HG03521 (cell line): ENCODE data around the gene OVCA2.
A peak's percentile ranks its signal among the peaks of the same experiment; 100 is the strongest.

Source experiments
- ATAC-seq: cut with Tn5 transposase; IDR thresholded peaks from one replicate; pipeline ENCODE4 v1.9.1; 2021; ENCODE audit warnings: mild to moderate bottlenecking, moderate library complexity; ENCODE audit not compliant: unreplicated experiment

Gene OVCA2

DNA sequence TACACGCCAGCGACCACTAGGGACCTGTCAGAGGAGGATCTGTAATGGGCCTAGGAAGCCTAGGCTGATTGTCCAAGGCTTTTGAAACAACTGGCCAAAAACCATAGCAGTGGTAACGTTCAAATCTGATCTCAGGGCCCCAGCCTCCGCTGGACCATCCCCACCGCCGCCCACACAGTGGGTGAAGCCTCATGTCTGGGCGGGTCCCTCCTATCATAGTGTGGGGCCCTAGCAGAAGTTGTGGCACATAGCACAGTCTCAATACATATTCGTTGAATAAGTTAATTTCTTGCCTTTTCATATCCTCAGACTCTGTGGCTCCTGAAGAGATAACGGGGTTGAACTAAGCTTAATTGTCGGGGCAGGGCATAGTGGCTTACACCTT lies 11.1 kb upstream of the OVCA2 start:
- ATAC-seq, result no peak

DNA sequence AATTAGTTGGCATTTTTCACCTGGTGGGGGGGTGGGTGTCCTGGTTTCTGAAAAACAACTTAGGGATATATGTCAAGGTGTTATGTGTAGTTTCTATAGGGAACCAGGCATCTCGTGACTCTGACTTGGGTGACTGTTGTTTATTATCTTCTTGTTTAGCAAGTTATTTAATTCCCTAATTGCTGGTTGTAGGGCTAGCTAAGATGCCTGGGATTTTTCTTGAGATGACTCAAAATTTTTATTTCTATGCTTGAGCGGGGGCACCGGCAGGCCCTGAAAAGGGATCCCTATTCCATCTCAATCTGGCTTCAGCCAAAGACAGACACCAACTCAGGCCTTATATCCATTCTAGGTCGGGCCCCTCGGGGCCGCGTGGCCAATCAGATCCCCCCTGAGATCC lies 8.7 kb upstream of the OVCA2 start:
- ATAC-seq, result no peak

DNA sequence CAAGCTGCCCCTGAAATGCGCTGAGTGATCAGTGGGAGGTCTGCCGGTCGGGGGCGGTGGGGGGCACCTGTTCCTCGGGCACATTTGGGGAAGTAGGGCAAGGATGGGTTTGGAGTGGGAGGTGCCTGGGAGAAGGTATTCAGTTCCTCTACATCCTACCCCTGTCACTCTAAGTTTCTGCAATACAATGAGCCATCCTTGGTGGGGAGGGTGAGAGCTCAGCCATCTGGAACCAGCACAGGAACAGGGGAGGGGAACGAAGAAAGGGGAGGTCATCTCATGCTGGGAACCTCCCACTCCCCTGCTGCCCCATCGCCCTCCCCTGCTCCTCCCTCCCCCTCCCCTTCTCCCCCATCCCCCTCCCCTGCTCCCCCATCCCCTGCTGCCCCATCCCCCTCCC lies 7.7 kb upstream of the OVCA2 start:
- ATAC-seq, result no peak

DNA sequence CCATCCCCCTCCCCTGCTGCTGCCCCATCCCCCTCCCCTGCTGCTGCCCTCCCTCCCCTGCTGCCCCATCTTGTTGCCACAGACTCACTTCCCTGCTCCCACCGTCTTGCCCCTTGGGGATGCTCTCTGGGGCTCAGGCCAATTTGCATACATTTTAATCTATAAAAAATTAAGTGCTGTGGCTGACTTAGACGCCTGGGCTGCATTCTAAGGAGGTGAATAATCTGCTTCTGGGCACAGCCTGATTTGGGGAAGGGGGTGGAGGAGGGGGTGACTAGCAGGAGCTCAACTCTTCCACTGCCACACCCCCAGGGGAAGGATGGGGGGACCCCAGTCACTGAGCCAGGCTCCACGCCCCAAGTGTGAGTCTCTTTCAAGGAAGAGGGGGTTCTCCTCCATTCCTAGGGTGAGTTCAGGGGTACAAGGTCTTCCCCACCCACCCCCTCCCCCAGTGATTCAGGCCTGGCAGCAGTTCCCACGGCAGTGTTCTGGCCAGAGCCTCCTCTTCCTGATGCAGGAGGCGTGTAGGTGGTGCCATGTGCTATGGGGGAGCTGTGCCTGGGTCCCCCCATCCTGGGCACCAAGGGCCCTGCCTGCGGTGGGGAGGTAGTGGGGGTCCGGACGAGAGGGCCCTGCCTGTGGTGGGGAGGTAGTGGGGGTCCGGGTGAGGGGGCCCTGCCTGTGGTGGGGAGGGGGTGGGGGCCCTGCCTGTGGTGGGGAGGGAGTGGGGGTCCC lies 6.8 kb upstream of the OVCA2 start:
- no peak for ATAC-seq

DNA sequence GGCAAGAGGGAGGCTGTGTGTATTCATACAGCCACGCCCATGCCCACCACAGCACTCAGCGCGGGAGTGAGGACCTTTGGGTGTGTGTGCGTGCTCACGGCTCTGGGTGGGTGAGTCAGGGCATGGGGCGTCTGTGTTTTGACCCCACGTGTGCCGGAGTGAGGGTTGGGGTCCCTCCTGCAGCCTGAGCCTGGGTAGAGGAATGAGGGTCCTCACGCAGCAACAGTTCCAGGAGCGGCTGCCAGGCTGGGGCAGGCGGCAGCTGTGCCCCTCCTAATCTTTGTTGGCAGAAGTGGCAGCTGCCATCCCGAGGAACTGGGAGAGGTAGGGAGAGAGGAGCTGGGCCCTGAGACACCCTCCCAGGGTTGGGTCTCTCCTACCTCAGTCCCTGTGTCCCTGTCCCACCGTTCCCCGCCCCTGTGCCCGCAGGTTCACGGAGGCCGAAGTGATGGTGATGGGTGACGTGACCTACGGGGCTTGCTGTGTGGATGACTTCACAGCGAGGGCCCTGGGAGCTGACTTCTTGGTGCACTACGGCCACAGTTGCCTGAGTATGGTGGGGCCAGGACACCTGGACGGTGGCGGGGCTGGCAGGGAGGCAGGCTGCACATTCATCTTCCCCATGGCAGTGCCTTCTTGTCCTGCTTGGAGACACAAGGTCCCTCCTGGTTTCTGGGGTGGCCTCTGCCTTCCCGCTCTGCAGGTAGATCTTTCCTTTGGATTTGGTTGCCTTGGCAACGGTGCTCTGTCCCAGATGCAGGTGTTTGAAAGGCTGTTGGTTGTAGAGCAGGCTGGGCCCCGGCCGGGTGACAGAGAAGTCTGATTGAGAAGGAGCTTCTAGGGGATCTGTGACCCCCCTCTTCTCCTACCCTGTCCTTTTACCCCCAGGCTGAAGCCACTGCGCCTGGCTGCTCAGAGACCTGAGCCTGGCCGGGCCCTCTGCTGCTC lies 6.0 kb upstream of the OVCA2 start:
- ATAC-seq, result no peak

DNA sequence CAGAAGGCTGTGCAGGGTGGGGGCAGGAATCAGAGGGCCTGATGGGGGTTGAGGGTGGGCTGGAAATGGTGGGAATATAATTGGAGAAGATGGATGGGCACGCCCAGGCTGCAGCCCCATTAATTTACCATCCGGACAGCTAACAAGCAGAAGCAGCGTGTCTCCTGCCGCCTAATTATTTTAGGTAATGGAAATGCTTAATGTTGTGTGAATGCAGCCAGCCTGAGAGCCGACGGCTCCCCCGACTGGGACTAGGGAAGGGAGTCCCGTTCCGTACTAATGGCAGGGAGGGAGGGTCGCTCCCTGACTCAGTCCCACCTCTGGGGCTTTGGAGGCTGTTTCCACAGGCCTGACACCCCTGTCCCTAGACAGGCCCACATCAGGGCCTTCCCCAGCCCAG lies 4.7 kb upstream of the OVCA2 start:
- ATAC-seq, result no peak

DNA sequence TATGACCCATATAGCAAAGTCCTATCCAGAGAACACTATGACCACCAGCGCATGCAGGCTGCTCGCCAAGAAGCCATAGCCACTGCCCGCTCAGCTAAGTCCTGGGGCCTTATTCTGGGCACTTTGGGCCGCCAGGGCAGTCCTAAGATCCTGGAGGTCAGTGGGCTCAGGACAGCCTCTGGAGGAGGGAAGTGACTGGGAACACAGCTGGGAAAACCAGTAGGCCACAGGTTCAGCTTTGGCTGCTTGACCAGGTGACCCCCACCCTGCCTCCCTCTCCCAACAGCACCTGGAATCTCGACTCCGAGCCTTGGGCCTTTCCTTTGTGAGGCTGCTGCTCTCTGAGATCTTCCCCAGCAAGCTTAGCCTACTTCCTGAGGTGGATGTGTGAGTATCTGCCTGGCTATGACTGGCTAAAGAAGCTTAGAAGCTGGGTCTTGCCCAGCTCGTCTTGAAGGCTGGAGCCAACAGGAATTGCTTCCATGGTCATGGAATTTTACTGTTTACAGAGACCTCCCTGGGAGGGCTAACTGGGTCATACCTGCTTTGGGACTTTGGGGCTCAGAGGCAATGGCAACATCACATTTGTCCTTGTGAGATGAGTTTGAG lies 1.5 kb upstream of the OVCA2 start:
- no peak for ATAC-seq

DNA sequence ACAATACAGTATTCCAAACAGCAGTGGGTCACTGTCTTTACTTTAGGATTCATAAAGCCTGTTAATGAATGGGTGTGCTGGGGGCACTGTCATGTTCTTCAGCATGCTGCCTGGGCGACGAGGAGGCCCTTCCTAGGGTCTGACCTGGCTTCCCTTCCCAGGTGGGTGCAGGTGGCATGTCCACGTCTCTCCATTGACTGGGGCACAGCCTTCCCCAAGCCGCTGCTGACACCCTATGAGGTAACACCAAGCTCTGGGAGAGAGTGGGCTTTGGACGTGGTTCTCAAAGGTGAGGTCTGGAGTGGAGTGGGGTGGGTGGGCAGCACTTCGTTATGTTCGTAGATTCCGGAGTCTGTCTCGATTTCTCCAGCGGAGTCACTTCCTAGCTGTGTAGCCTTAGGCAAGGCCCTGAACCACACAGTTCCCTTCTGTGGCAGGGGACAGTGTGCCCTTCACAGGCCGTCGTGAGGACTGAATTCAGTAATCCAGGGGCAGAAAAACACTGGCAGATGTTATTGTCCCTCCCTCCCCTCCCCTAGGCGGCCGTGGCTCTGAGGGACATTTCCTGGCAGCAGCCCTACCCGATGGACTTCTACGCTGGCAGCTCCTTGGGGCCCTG lies 771 bp upstream of the OVCA2 start:
- no peak for ATAC-seq

DNA sequence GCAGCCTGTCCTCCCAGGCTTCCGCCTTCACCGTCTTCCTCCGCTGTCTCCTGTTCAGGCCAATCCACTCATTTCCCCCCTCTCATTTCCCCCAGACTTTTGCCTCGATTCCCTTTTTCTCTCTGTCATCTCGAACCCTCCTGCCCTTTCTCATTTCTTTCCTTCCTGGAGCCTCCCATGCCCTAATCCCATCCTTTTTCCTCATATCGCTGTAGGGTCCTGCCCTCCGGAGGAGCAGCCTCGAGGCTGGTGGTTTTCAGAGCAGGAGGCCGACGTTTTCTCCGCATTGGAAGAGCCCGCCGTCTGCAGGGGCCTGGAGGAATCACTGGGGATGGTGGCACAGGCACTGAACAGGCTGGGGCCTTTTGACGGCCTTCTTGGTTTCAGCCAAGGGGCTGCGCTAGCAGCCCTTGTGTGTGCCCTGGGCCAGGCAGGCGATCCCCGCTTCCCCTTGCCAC lies 597 bp downstream of the OVCA2 start:
- ATAC-seq, result no peak

DNA sequence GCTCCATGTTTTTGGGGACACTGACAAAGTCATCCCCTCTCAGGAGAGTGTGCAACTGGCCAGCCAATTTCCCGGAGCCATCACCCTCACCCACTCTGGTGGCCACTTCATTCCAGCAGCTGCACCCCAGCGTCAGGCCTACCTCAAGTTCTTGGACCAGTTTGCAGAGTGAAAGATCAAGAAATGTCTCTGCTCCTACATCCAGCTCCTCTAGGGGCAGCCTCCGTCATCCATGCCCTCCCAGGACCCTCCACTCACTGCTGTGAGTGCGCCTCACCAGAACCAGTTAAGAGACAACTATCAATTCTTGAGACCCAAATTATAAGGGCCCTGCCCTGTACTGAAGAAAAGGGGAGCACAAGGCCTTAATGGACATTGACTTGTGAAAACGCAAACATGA lies 1.1 kb downstream of the OVCA2 start:
- ATAC-seq, result no peak

DNA sequence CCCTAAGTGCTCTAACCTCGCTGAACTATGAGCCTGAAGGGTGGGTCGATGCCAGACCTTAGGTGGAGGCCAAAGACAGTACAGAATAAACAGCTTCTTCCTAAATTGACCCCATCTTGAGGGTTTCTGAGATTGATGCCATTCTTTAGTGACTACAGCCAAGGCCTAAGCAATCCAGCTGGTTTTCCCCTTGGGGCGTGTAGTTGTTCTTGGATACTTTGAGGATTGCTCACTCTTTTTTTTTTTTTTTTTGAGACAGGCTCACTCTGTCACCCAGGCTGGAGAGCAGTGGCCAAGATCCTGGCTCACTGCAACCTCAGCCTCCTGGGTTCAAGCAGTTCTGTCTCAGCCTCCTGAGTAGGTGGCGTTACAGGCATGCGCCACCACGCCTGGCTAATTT lies 2.0 kb downstream of the OVCA2 start:
- ATAC-seq, result no peak

DNA sequence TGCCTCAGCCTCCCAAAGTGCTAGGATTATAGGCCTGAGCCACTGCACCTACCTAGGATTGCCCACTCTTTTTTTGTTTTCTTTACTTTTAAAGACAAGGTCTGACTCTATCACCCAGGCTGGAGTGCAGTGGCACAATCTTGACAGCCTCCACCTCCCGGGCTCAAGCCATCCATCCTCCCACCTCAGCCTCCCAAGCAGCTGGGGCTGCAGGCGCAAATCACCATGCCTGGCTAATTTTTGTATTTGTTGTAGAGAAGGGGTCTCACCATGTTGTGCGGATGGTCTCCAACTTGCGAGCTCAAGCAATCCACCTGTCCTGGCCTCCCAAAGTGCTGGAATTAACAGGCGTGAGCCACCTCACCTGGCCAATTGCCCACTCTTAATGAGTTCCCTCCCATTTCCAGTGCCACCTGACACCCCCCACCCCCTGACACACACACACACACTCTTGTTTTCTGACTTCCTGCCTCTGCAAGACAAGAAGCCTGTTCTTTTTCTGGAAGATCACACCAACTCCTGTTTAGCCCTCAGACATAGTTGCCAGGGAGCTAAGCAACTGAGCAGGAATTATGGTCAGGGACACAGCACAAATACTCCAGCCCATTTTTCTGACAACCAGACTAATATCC lies 2.6 kb downstream of the OVCA2 start:
- ATAC-seq, result no peak

DNA sequence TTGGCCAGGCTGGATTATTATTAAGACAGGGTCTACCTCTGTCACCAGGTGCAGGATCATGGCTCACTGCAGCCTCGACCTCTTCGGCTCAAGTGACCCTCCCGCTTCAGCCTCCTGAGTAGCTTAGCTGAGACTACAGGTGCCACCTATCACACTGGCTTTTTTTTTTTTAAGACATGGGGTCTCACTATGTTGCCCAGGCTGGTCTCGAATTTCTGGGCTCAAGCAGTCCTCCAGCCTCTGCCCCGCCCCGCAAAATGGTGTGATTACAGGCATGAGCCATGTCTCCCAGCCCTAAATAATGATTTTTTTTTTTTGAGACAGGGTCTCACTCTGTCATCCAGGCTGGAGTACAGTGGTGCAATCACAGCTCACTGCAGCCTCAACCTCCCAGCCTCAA lies 5.8 kb downstream of the OVCA2 start:
- ATAC-seq, result no peak

DNA sequence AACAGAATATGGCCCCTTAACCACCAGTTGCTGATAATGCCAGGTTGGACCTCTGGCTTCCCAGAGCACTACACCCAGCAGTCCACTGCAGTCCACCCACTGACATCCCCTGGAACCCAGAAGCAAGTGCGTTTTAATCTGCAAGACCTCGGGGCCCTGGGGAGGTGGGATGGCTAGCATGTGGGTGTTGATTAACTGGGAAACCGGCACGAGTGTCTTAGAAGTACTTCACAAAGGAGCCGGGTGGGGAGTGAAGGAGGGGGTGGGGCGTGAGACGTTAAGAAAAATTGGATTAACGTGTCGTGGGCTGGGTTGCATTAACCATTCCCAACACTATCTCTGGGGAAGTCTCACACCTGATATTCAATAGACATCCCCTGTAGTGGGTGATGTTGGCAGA lies 7.0 kb downstream of the OVCA2 start:
- ATAC-seq, result no peak

DNA sequence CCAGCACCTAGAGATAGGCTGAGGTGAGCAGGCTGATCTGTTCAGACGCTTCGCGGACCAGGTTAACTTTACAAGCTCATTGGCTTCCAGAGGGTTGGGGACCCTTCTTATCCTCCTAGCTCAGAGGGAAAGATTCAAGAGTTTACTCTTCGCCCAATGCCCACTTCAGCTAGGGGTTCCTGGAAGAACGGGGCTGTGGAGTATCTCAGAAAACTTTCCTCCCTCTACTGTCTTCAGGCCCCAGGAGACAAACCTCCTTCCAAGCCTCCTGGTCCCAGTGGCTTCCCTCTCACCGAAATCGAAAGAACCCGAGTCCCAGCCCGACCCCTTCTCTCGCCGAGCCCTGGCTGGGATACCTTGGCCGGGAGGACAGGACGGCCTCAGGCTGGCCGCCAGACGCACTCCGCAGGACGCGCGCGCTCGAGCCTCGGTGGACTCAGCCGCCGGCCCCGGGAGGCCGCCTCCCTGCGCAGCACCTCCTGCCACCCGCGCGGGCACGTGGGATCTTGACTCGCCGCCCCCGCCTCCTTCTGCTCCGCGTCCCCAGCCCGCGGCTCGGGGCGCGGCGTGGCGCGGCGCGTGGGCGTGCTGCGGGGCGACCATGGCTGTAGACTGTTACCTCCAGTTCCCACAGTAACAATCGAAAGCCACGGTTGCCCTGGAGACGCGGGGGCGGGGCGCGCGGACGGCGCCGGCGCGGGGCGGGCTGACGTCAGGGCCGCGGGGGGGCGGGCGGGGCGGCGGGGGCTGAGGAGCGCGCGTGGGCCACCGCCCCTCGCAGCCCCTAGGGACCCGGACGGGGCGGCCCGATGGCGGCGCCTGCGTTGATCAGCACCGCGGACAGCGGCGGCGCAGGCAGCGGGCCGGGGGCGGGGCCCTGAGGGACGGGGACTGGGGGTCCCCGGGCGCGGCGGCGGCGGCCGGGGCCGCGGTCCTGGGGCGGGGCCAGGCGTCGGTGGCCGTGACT lies 7.8 kb downstream of the OVCA2 start:
- ATAC-seq, result peak; percentile 49

DNA sequence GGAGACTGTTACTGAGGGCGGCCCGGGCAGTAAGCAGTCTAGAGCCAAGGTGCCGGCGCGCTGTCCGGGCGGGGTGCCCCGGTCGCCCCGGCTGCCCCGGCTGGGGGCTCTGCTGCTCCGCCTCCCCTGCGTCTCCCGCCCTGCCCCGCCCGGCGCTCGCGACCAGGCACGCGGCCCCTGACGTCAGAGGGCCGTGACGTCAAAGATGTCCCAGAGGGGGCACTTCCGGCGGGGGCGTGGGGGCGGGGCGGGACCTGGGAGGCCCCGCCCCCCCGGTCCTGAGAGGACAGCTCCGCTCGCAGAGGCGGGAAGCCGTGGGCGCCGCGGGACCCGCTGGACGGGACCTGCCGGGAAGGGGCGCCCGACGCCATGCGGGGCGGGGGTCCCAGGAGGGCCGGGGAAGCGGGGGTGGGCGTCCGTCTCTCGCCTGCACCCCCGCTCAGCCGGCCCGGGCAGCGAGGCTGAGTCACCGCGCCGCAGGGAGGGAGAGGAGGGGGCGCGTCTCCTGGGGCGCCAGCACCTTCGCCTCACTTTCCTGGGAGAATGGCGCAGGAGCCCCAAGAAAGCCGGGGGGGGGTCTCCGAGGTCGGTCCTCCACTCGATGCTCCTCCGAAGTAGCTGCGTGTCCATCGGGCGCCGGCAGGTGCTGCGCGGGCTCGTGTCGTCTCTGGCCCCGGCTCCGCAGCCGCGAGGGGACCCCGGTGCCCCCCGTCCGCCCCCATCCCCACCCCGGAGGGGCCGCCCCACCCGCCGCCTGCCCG lies 8.7 kb downstream of the OVCA2 start:
- ATAC-seq, result peak; percentile 12

DNA sequence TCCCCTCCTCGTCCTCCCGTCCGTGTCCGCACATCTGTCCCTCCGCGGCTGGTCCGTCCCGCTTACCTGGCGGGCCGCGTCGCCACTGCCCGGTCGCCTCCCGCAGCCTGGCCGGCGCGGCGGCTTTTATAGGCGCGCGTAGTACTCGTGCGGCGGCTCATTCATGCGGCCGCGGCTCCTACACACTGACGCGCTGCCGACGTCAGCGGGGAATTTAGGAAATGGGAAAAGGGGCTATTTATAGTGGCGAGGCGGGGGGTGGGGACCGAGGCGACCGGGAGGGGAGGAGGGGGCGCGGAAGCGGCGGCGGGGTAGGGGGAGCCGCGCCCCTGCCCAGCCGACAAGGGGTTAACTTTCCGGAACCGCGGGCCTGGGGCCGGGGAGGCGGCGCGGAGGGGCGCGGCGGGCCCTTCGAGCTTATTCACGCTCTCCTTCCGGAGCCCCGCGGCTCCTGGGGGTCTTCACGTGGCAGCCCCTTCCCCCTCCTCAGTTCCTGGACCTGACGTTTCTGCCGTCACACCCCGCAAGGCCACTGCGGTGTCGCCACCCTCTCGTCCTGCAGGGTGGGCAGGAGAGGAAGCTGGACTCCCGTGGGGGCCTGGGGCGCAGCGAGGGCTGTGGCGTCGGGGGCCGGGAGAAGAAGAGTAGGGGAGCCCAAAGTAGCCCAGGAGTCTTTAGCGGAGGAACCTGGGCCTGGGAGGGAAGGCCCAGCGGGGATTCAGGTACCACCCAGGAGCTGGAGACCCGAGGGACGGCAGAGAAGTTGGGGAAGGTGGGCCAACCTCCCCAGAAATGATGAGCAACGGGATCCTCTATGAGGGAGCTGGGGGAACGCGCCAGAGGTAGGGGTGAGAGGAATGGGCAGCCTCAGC lies 9.5 kb downstream of the OVCA2 start:
- ATAC-seq, result no peak

DNA sequence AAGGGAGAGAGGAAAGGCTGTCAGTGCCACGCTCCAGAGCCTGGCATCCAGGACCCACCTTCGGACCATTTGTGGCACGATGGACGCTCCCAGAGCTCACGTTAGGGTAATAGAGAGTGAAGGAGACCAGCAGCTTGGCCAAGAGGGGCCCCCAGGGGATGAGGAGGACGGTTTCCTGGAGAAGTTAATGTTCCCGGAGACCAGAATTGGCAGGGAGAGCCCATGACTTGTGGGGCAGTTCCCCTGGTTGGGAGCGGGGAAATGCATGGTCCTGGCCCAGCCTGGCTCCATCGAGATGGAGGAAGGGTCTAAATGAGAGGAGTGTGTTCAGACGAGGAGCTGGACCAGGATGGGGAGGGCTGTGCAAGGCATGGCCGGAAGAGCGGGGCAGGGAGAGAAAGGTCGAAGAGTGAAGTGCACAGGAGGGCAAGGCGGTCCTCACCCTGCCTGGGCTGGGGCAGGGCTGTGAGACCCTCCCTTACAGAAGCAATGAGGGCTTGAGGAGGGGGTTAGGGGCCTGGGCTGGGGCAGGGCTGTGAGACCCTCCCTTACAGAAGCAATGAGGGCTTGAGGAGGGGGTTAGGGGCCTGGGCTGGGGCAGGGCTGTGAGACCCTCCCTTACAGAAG lies 10.2 kb downstream of the OVCA2 start:
- ATAC-seq, result no peak
